Neuronal stem cell (in vitro differentiated cells): ENCODE results near the gene FANCD2OS.

Experiments
- DNase-seq: peaks from one replicate; pipeline ENCODE4 v3.0.0-alpha.2; 2013; ENCODE audit warnings: low spot score
- H2AFZ ChIP-seq: one replicate; pipeline ENCODE4 v1.6.1; 2013; ENCODE audit warnings: mild to moderate bottlenecking, low read length, inconsistent platforms
- H2AK5ac ChIP-seq: 2 replicates; pipeline ENCODE4 v1.6.1; 2013; ENCODE audit warnings: low read depth, mild to moderate bottlenecking, inconsistent platforms, low read length, moderate library complexity, mixed read lengths
- H2BK120ac ChIP-seq: 2 replicates; pipeline ENCODE4 v1.6.1; 2013; ENCODE audit warnings: low read depth, mild to moderate bottlenecking, inconsistent platforms, low read length, moderate library complexity, mixed read lengths
- H2BK12ac ChIP-seq: one replicate; pipeline ENCODE4 v1.6.1; 2013; ENCODE audit warnings: low read length, inconsistent platforms
- H2BK15ac ChIP-seq: 2 replicates; pipeline ENCODE4 v1.6.1; 2013; ENCODE audit warnings: mild to moderate bottlenecking, low read length, inconsistent platforms, mixed read lengths
- H2BK5ac ChIP-seq: one replicate; pipeline ENCODE4 v1.6.1; 2013; ENCODE audit warnings: inconsistent platforms, mild to moderate bottlenecking, low read length, moderate library complexity
- H3K14ac ChIP-seq: one replicate; pipeline ENCODE4 v1.6.1; 2013; ENCODE audit warnings: low read length, inconsistent platforms
- H3K18ac ChIP-seq: 2 replicates; pipeline ENCODE4 v1.6.1; 2013; ENCODE audit warnings: low read length, inconsistent platforms
- H3K23ac ChIP-seq: 2 replicates; pipeline ENCODE4 v1.6.1; 2013; ENCODE audit warnings: low read depth, mild to moderate bottlenecking, mixed read lengths, low read length, inconsistent platforms; ENCODE audit not compliant: poor library complexity
- H3K27ac ChIP-seq: replicated peaks from 3 replicates; pipeline ENCODE4 v1.5.1; 2013; ENCODE audit warnings: low read length, inconsistent platforms
- H3K27me3 ChIP-seq, 3 experiments: 2 replicates each; pipeline ENCODE4 v1.6.1; 2013; ENCODE audit warnings: low read length in 3 of 3, mild to moderate bottlenecking in 2 of 3, inconsistent platforms in 1 of 3, low read depth in 1 of 3, mixed read lengths in 1 of 3, moderate library complexity in 1 of 3; ENCODE audit not compliant: control insufficient read depth in 3 of 3, insufficient read depth in 3 of 3
- H3K36me3 ChIP-seq, 2 donors: replicated peaks in 1 of 2; 2 replicates each; pipeline ENCODE4 v1.6.1; 2013; ENCODE audit warnings: low read length in 2 of 2; ENCODE audit not compliant: control insufficient read depth in 2 of 2, insufficient read depth in 2 of 2
- H3K4ac ChIP-seq: 2 replicates; pipeline ENCODE4 v1.6.1; 2013; ENCODE audit warnings: inconsistent platforms, mild to moderate bottlenecking, low read length, moderate library complexity
- H3K4me1 ChIP-seq, 2 donors: 1 replicate in 1 of 2; 2 replicates in 1 of 2; pipeline ENCODE4 v1.6.1; 2013; ENCODE audit warnings: low read length in 2 of 2, low read depth in 1 of 2; ENCODE audit not compliant: control insufficient read depth in 2 of 2, insufficient read depth in 1 of 2
- H3K4me2 ChIP-seq: one replicate; pipeline ENCODE4 v1.6.1; 2013; ENCODE audit warnings: mild to moderate bottlenecking, low read length, inconsistent platforms; ENCODE audit not compliant: insufficient read depth, poor library complexity, severe bottlenecking
- H3K4me3 ChIP-seq, 2 donors: 2 replicates each; pipeline ENCODE4 v1.5.1; 2013; ENCODE audit warnings: low read length in 2 of 2, mild to moderate bottlenecking in 2 of 2, inconsistent platforms in 1 of 2, moderate library complexity in 1 of 2
- H3K79me1 ChIP-seq: one replicate; pipeline ENCODE4 v1.6.1; 2013; ENCODE audit warnings: low read depth, mild to moderate bottlenecking, inconsistent platforms, low read length, moderate library complexity
- H3K9ac ChIP-seq: one replicate; pipeline ENCODE4 v1.6.1; 2013; ENCODE audit warnings: mild to moderate bottlenecking, low read depth, low read length, inconsistent platforms; ENCODE audit not compliant: poor library complexity
- H3K9me3 ChIP-seq, 2 donors: replicated peaks in 1 of 2; 2 replicates each; pipeline versions ENCODE3 to v1.6.1; 2013; ENCODE audit warnings: low read length in 2 of 2, mild to moderate bottlenecking in 2 of 2, inconsistent platforms in 1 of 2, low read depth in 1 of 2, mixed read lengths in 1 of 2, moderate library complexity in 1 of 2; ENCODE audit not compliant: control insufficient read depth in 2 of 2, insufficient read depth in 1 of 2
- H4K8ac ChIP-seq: one replicate; pipeline ENCODE4 v1.6.1; 2013; ENCODE audit warnings: low read depth, mild to moderate bottlenecking, inconsistent platforms, low read length, moderate library complexity
- H4K91ac ChIP-seq: one replicate; pipeline ENCODE4 v1.6.1; 2013; ENCODE audit warnings: low read length, low read depth, mild to moderate bottlenecking, inconsistent platforms; ENCODE audit not compliant: poor library complexity
- WGBS, 2 donors: extraction: QIAGEN DNeasy Blood & Tissue Kit; methylation state at CpG; one replicate each; pipeline ENCODE4 v1.1.7; 2013; ENCODE audit warnings: missing lambda C conversion rate in 2 of 2, mixed read lengths in 1 of 2; ENCODE audit not compliant: insufficient read length in 2 of 2, insufficient replicate concordance in 1 of 2; ENCODE audit errors: extremely low coverage in 2 of 2; 5-methylcytosine and 5-hydroxymethylcytosine counted together

FANCD2OS gene

DNA sequence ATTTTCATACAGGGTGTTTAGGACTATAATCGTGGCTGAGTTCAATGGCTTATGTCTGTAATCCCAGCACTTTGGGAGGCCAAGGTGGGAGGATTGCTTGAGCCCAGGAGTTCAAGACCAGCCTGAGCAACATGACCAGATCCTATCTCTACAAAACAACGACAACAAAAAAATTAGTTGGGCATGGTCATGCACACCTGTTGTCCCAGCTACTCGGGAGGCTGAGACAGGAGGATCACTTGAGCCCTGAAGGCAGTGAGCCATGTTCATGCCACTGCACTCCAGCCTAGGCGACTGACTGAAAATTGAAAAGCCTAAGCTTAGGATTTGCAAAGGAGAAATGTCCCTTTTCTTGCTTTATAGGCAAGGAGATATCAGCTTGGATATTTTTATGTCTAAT lies 8.9 kb upstream of the FANCD2OS start:
- DNase-seq: no peak
- no peak overlapping the region for H3K4ac ChIP-seq
- H3K27ac ChIP-seq: no peak overlapping the region
- H2AFZ ChIP-seq: no peak overlapping the region
- H3K9me3 ChIP-seq: no peaks in the 10 kb centered on the region
- no peak overlapping the region for H3K18ac ChIP-seq
- no peak overlapping the region for H3K9ac ChIP-seq
- no CpG with 5 or more reads among the region's 4 CpGs for WGBS, 2 donors
- H2BK5ac ChIP-seq: no peak overlapping the region
- no peaks in the 10 kb centered on the region for H3K27me3 ChIP-seq
- no peak overlapping the region for H3K23ac ChIP-seq
- no peak overlapping the region for H3K4me2 ChIP-seq
- no peak overlapping the region for H2BK15ac ChIP-seq
- peaks cover 12% of the 10 kb centered on the region for H3K79me1 ChIP-seq
- H2AK5ac ChIP-seq: no peak overlapping the region
- H4K91ac ChIP-seq: no peak overlapping the region
- no peak overlapping the region for H4K8ac ChIP-seq
- peak overlapping the region in 1 of 2 donors; percentile 73 for H3K4me3 ChIP-seq
- H2BK120ac ChIP-seq: no peak overlapping the region
- peaks cover 5 to 40% of the 10 kb centered on the region in 2 donors for H3K36me3 ChIP-seq
- H3K14ac ChIP-seq: no peak overlapping the region
- H2BK12ac ChIP-seq: no peak overlapping the region
- peaks cover 3 to 5% of the 10 kb centered on the region in 2 donors for H3K4me1 ChIP-seq

GRCh38 chr3:10116138-10116460 lies 8.0 kb upstream of the FANCD2OS start:
- H3K4me1 ChIP-seq: peaks cover 3 to 5% of the 10 kb centered on the region in 2 donors
- H2AK5ac ChIP-seq: no peak overlapping the region
- H3K9me3 ChIP-seq: no peaks in the 10 kb centered on the region
- peak overlapping the region; percentile 88 for H2AFZ ChIP-seq
- H3K18ac ChIP-seq: peak overlapping the region; percentile 6
- peak overlapping the region; percentile 12 for H2BK12ac ChIP-seq
- H4K91ac ChIP-seq: peak overlapping the region; percentile 22
- no peak overlapping the region for H2BK120ac ChIP-seq
- peak overlapping the region; percentile 73 to 90 for H3K4me3 ChIP-seq
- H4K8ac ChIP-seq: no peak overlapping the region
- no peak overlapping the region for H3K14ac ChIP-seq
- H3K4ac ChIP-seq: no peak overlapping the region
- H3K4me2 ChIP-seq: peak overlapping the region; percentile 86
- H3K27ac ChIP-seq: no peak overlapping the region
- no CpG with 5 or more reads among the region's 10 CpGs for WGBS, 2 donors
- H3K9ac ChIP-seq: peak overlapping the region; percentile 90
- H3K36me3 ChIP-seq: peaks cover 3 to 35% of the 10 kb centered on the region in 2 donors
- no peak for DNase-seq
- no peak overlapping the region for H2BK5ac ChIP-seq
- H3K27me3 ChIP-seq: no peaks in the 10 kb centered on the region
- no peak overlapping the region for H3K23ac ChIP-seq
- H3K79me1 ChIP-seq: peaks cover 12% of the 10 kb centered on the region
- H2BK15ac ChIP-seq: no peak overlapping the region

DNA sequence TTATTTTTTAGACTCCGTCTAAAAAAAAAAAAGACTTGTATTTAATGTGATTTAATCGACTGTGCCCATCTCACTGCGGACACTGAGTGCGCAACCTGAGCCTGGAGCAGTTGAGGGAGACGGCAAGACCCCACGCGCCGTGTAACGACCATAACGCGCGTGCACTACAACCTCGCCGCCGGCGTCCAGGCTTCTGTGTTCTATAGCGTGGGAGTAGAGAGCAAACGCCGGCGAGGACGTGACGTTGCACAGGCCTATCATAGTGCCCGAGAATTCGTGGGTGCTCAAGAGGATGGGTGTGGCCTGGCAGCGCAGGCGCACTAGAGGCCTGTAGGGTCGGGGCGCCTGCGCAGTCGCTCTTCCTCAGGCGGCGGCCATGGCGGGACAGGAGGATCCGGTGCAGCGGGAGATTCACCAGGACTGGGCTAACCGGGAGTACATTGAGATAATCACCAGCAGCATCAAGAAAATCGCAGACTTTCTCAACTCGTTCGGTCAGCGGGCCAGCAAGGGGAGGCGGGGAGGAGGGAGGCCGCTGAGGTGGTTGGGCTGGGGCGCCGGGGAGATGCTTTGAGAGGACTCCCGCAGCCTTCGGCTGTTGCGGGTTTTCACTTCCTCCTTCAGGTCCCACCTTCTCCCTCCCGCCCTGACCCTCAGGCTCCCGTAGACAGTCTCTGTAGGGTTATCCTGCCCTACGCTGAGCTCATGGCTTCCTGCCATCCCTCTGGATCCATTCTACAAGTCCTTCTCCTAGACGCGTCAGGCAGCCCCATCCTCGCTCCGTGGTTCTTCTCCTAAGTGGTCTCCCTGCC lies 7.5 kb upstream of the FANCD2OS start, which contains the start of gene BRK1:
BRK1 (plus strand) TSS at position 350 of the 812 bp plus-strand sequence; CDS start at position 377, 27 bp downstream.
- Histone ChIP-seq H3K14ac (peak within 1 kb of the TSS; percentile 47), H2BK15ac (no peak within 1 kb of the TSS), H4K8ac (peak within 1 kb of the TSS; percentile 23), H3K27me3 (no peaks in the 10 kb centered on the region), H2AK5ac (no peak within 1 kb of the TSS), H3K4me1 (peaks cover 3 to 5% of the 10 kb centered on the region in 2 donors), H2BK5ac (peak within 1 kb of the TSS; percentile 30), H2AFZ (peak within 1 kb of the TSS; percentile 88), H3K27ac (no peak within 1 kb of the TSS), H3K4me3 (peak within 1 kb of the TSS; percentile 73 to 90), H4K91ac (peak within 1 kb of the TSS; percentile 22), H3K4me2 (peak within 1 kb of the TSS; percentile 86), H3K79me1 (peaks cover 12% of the 10 kb centered on the region), H3K23ac (peak within 1 kb of the TSS; percentile 94), H3K18ac (peak within 1 kb of the TSS; percentile 89), H3K4ac (no peak within 1 kb of the TSS), H3K9me3 (no peaks in the 10 kb centered on the region), H2BK12ac (peak within 1 kb of the TSS; percentile 12), H3K9ac (peak within 1 kb of the TSS; percentile 90), H3K36me3 (peaks cover 0 to 29% of the 10 kb centered on the region in 2 donors), H2BK120ac (peak within 1 kb of the TSS; percentile 82)
- no CpG with 5 or more reads among the region's 54 CpGs for WGBS, 2 donors
- peak; percentile 91 for DNase-seq

DNA sequence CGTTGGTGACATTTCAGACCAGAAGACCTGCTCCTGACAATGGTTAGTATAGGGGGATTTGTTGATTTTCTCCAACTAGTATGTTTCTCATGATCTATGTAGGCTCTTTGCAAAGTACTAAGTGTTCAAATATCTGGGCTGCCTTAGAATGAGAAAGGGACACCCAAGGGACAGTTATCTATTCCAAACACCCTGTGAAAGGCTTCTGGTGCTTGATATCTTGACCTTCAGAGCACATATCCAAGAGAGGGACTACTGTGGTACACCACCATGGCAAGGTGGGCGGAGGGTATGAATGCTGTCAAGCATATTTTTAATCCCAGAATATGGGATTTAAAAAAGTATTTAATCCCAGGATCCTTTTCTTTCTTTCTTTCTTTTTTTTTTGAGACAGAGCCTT lies 1.1 kb downstream of the FANCD2OS start:
- no peak overlapping the region for H3K4me3 ChIP-seq
- no peaks in the 10 kb centered on the region for H3K79me1 ChIP-seq
- H2AFZ ChIP-seq: no peak overlapping the region
- H2BK120ac ChIP-seq: no peak overlapping the region
- H3K23ac ChIP-seq: no peak overlapping the region
- no peak overlapping the region for H3K14ac ChIP-seq
- H3K9me3 ChIP-seq: no peaks in the 10 kb centered on the region
- H3K4me1 ChIP-seq: no peaks in the 10 kb centered on the region
- no peak overlapping the region for H2BK5ac ChIP-seq
- DNase-seq: no peak
- H3K18ac ChIP-seq: no peak overlapping the region
- peaks cover 0 to 15% of the 10 kb centered on the region in 2 donors for H3K36me3 ChIP-seq
- H3K27me3 ChIP-seq: no peaks in the 10 kb centered on the region
- WGBS, 2 donors: no CpG with 5 or more reads among the region's 2 CpGs
- no peak overlapping the region for H3K4ac ChIP-seq
- H4K91ac ChIP-seq: no peak overlapping the region
- no peak overlapping the region for H3K27ac ChIP-seq
- no peak overlapping the region for H3K9ac ChIP-seq
- H4K8ac ChIP-seq: no peak overlapping the region
- no peak overlapping the region for H2BK15ac ChIP-seq
- no peak overlapping the region for H3K4me2 ChIP-seq
- H2AK5ac ChIP-seq: no peak overlapping the region
- H2BK12ac ChIP-seq: no peak overlapping the region
